HG03378 (cell line): ENCODE measurements around the gene MACF1.
"Not testable (repeated sequence)": the region's sequence is repeated elsewhere in the genome, so short reads cannot be mapped to it uniquely, and the experiment has no call there.

ENCODE experiments used
- ATAC-seq: cut with Tn5 transposase; IDR thresholded peaks from one replicate; pipeline ENCODE4 v1.9.1; 2021; ENCODE audit warnings: mild to moderate bottlenecking, moderate library complexity; ENCODE audit not compliant: unreplicated experiment

MACF1 gene

GRCh38 chr1:39178541-39179431, 25.7 kb upstream of the MACF1 start:
- no peak for ATAC-seq

DNA sequence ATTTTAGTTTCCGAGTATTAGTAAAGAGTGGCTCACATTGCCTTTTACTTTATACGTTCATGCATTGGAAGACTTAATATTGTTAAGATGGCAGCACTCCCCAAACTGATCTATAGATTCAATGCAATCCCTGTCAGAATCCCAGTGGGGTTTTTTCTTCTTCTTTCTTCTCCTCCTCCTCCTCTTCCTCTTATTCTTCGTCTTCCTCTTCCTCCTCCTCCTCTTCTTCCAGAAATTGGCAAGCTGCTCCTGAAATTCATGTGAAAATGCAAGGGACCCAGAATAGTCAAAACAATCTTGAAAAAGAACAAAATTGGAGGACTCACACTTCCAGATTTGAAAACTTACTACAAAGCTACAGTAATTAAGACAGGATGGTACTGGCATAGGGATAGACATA, 23.2 kb upstream of the MACF1 start:
- no peak for ATAC-seq

- ATAC-seq = no peak
These were observed 21.7 kb upstream of the MACF1 start for GRCh38 chr1:39182804-39183203.

GRCh38 chr1:39183503-39184353, 20.8 kb upstream of the MACF1 start:
- ATAC-seq = peak; percentile 59

GRCh38 chr1:39184354-39184818, 20.1 kb upstream of the MACF1 start:
- ATAC-seq = no peak

DNA sequence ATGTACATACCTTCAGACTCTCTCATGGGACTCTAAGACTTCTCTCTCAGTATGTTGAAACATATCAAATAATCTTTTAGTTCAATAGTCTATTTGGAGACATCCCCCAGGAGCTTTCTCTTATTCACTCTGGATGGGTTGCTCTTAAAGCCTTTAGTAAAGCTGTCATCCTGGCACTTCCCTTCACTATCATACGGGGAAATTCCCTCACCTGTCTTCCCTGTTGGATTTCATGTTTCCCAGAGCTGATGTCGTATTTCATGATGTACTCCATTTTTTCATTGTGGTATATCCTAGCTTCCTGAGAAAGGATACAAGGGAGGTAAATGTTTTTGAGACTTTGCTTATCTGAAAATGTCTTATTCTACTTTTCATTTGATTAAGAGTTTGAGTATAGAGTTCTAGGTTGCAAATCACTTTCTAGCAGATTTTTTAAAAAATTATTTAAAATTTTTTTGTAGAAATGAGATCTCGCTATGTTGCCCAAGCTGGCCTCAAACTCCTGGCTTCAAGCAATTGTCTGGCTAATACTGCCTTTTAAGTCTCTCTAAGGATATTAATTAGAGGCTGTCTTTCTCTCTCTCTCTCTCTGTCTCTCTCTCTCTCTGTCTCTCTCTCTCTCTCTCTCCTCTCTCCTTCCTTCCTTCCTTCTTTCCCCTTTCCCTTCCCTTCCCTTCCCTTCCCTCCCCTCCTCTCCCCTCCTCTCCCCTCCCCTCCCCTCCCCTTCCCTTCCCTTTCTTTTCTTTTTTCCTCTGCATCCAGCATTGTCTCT, 17.0 kb upstream of the MACF1 start:
- no peak for ATAC-seq

GRCh38 chr1:39189592-39190041, 14.9 kb upstream of the MACF1 start:
- no peak for ATAC-seq

DNA sequence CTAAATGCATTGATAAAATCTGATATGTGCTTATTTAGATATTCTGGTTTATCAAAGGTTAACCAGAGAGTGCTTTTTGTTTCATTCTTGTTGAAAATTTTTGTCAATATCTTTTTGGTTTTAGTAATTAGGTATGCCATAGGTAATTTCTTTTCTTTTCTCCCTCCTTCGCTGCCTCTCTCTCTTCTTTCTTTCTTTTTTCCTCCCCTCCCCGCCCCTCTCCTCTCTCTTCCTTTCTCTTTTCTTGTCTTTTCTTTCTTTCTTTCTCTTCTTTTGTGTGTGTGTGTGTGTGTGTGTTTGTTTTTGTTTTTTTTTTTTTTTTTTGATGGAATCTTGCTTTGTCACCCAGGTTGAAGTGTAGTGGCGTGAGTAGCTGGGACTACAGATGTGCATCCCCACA, 14.4 kb upstream of the MACF1 start:
- ATAC-seq = no peak

GRCh38 chr1:39194398-39195051, 10.0 kb upstream of the MACF1 start:
- no peak for ATAC-seq

DNA sequence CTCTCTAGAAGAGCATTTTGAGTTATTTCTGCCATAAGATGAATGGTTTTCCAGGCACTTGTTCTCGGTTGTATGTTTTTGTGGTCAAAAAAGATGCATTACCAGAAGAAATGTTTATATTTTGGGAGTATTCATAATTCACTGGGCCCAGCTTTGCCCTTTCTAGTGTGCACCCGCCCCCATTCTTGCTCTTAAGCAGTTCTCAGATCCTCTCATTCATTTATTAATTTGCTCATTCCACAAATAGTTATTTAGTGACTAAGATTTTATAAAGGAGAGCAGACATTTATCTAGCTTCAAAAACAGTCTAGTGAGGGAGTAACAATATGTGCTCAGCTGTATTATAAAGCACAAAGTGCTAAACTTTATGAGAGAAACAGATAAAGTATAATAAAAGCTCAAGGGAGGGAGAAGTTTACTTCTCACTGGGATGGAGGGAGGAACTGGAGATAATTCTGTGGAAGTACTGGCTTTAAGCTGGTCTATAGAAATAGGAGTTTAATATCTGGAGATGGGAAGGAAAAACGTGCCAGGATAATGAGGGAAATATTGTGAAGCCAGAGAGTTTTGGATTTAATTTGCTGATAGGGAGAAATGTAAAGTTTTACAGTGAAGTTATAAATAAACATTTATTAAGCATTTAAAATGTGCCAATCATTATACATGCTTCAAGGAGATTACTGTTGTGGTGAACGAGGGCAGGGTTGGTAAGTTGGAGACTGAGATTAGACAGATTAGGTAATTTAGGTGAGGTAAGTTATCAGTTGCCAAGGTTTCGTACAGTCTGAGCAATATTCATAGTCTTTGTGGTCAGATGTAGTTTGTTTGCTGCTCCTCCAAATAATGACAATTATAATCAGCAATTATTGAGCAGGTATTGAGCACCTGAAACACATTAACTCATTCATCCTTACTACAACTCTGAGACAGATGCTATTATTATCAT, 9.1 kb upstream of the MACF1 start:
- no peak for ATAC-seq

- ATAC-seq = peak; percentile 35
These were observed 8.0 kb upstream of the MACF1 start for GRCh38 chr1:39196244-39197215.

GRCh38 chr1:39199593-39199992, 4.9 kb upstream of the MACF1 start:
- ATAC-seq = no peak

- no peak for ATAC-seq
These were observed 746 bp downstream of the MACF1 start for GRCh38 chr1:39205102-39205780.

DNA sequence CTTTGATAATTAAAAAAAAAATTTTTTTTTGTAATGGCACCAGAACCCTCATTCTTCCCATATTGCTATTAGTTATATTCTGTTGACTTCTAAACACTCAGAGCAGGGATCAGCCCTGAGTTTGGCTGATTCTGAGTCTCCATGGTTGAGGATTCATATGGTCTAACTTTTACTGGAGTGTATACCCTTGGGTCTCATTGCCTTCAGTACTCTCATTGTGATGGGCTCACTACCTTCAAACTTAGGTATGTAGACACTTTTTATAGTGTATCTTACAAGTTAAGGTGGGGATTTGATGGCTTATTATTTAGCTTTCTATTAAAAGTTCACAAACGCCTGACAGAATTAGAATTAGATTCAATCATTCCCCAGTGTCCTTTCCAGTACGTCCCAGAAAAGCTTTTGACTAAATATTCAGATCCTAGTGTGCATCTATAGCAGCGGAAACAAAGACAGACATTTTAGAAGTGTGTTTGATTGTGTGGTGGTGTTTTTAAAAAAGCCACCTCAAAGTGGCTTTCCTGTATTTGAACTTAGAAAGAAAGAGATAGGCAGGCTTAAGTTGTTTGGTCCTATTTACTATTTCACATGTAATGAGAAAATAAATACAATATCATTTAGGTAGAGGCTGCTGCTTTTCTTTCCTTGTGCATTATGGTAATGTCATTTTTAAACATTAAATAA, 1.4 kb downstream of the MACF1 start:
- no peak for ATAC-seq

DNA sequence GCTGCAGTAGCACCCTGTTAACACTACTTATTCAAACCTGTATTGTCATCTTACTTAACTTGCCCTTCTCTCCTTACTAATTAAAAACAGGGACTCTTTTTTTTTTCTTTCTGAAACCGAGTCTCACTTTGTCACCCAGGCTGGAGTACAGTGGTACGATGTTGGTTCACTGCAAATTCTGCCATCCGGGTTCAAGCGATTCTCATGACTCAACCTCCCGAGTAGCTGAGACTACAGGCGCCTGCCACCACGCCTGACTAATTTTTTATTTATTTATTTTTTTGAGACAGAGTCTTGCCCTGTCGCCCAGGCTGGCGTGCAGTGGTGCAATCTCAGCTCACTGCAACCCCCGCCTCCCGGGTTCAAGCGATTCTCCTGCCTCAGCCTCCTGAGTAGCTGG, 3.9 kb downstream of the MACF1 start:
- ATAC-seq = not testable (repeated sequence)

DNA sequence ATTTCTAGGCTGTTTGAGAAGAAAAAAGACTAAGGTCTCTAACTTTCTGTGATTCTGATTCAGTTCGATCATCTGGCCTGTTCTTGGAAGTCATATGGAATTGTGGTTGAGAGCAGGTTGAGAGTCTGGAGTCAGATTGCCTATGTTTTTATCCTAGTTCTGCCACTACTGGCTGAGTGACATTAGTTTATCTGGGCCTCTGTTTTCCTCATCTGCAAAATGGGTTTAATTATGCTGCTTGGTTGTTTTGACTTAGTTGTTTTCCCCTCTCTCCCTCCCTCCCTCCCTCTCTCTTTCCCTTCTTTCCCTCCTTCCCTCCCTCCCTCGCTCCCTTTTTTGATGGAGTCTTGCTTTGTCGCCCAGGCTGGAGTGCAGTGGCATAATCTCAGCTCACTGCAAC, 6.2 kb downstream of the MACF1 start:
- ATAC-seq = no peak

GRCh38 chr1:39212499-39212898, 8.0 kb downstream of the MACF1 start:
- no peak for ATAC-seq
